Measurements from ENCODE around the gene RERG. TPM values are rescaled to one million over a fixed set of nuclear protein-coding genes. Genes with fewer than 3 reads are reported as not detected.

RERG gene
- total RNA-seq, 1 experiment from 2014 or later = not detected

GRCh38 chr12:15122344-15122743, 98.9 kb downstream of the RERG start:
- no peaks in the 10 kb centered on the region for H3K4me1 ChIP-seq (ENCODE audit: insufficient read depth, low read length, poor library complexity, severe bottlenecking)
- intact Hi-C loops (cut with micrococcal nuclease; ENCODE audit: unreplicated experiment) = no loop called here
- H3K9me3 ChIP-seq (ENCODE audit: low read depth, low read length, poor library complexity, severe bottlenecking) = no peaks in the 10 kb centered on the region
- no TSS peak for BruUV-seq (replicated peaks)
- POLR2A ChIA-PET (ENCODE audit: low non-redundant PET) = interaction anchor here (0.6 kb wide), 1 partner anchor 458 kb away, joined by 4 read pairs; no protein-coding TSS in a partner anchor
- TF ChIP-seq EZH2 (IDR thresholded peaks at IDR 0.05; ENCODE audit: borderline replicate concordance, low read depth, low read length, poor library complexity, severe bottlenecking) = no peak
- TF ChIP-seq, protein P1, sequence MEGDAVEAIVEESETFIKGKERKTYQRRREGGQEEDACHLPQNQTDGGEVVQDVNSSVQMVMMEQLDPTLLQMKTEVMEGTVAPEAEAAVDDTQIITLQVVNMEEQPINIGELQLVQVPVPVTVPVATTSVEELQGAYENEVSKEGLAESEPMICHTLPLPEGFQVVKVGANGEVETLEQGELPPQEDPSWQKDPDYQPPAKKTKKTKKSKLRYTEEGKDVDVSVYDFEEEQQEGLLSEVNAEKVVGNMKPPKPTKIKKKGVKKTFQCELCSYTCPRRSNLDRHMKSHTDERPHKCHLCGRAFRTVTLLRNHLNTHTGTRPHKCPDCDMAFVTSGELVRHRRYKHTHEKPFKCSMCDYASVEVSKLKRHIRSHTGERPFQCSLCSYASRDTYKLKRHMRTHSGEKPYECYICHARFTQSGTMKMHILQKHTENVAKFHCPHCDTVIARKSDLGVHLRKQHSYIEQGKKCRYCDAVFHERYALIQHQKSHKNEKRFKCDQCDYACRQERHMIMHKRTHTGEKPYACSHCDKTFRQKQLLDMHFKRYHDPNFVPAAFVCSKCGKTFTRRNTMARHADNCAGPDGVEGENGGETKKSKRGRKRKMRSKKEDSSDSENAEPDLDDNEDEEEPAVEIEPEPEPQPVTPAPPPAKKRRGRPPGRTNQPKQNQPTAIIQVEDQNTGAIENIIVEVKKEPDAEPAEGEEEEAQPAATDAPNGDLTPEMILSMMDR (conservative IDR thresholded peaks at IDR 0.05; ENCODE audit: low read depth, low read length) = no peak
- H3K27ac ChIP-seq (ENCODE audit: low read depth, low read length, poor library complexity, severe bottlenecking) = no peak overlapping the region
- H3K36me3 ChIP-seq (ENCODE audit: insufficient read depth, low read length, poor library complexity, severe bottlenecking) = no peaks in the 10 kb centered on the region
- no peak overlapping the region for H3K4me3 ChIP-seq (ENCODE audit: low read depth, low read length, poor library complexity, severe bottlenecking)
- no peak for DNase-seq (ENCODE audit: low spot score)
- no peaks in the 10 kb centered on the region for H3K27me3 ChIP-seq (replicated peaks; ENCODE audit: insufficient read depth, low read depth, low read length, poor library complexity)
- CTCF ChIA-PET = no interaction called here

- Histone ChIP-seq H3K4me3 (ENCODE audit: low read depth, low read length, poor library complexity, severe bottlenecking) (no peak overlapping the region), H3K4me1 (ENCODE audit: insufficient read depth, low read length, poor library complexity, severe bottlenecking) (no peaks in the 10 kb centered on the region), H3K9me3 (ENCODE audit: low read depth, low read length, poor library complexity, severe bottlenecking) (no peaks in the 10 kb centered on the region), H3K27me3 (replicated peaks; ENCODE audit: insufficient read depth, low read depth, low read length, poor library complexity) (no peaks in the 10 kb centered on the region), H3K27ac (ENCODE audit: low read depth, low read length, poor library complexity, severe bottlenecking) (no peak overlapping the region), H3K36me3 (ENCODE audit: insufficient read depth, low read length, poor library complexity, severe bottlenecking) (no peaks in the 10 kb centered on the region)
- ChIA-PET CTCF (no interaction called here), POLR2A (ENCODE audit: low non-redundant PET) (no interaction called here)
- no TSS peak for BruUV-seq (replicated peaks)
- TF ChIP-seq, protein P1 (conservative IDR thresholded peaks at IDR 0.05; ENCODE audit: low read depth, low read length) = no peak
- no peak for TF ChIP-seq EZH2 (IDR thresholded peaks at IDR 0.05; ENCODE audit: borderline replicate concordance, low read depth, low read length, poor library complexity, severe bottlenecking)
- no peak for DNase-seq (ENCODE audit: low spot score)
- intact Hi-C loops (cut with micrococcal nuclease; ENCODE audit: unreplicated experiment) = no loop called here
Measured at GRCh38 chr12:15118955-15119354, 102.3 kb downstream of the RERG start.

DNA sequence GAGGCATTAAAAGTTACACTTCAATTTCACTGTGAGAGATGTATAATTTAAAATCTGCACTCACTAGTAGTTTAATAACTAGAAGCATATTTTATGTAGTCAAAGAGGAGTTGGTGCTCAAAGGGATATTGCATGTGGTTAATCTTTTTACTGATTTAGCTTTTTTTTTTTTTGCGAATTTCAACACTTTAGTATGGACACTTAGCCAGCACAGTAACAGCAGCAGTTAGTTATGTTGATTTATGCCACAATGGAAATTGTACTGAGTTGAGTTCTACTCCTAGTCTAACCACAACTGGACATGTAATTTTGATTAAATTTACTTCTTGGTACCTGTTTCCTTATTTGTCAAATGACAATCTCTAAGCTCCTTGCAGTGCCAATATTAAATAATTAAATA, 104.2 kb downstream of the RERG start:
- no peaks in the 10 kb centered on the region for H3K4me1 ChIP-seq (ENCODE audit: insufficient read depth, low read length, poor library complexity, severe bottlenecking)
- no peaks in the 10 kb centered on the region for H3K9me3 ChIP-seq (ENCODE audit: low read depth, low read length, poor library complexity, severe bottlenecking)
- CTCF ChIA-PET = interaction anchor here (0.6 kb wide), 1 partner anchor 410 kb away, joined by 5 read pairs; no protein-coding TSS in a partner anchor
- H3K27me3 ChIP-seq (replicated peaks; ENCODE audit: insufficient read depth, low read depth, low read length, poor library complexity) = no peaks in the 10 kb centered on the region
- no peaks in the 10 kb centered on the region for H3K36me3 ChIP-seq (ENCODE audit: insufficient read depth, low read length, poor library complexity, severe bottlenecking)
- intact Hi-C loops (cut with micrococcal nuclease; ENCODE audit: unreplicated experiment) = no loop called here
- H3K4me3 ChIP-seq (ENCODE audit: low read depth, low read length, poor library complexity, severe bottlenecking) = no peak overlapping the region
- no TSS peak for BruUV-seq (replicated peaks)
- TF ChIP-seq, protein P1 (conservative IDR thresholded peaks at IDR 0.05; ENCODE audit: low read depth, low read length) = no peak
- no peak for TF ChIP-seq EZH2 (IDR thresholded peaks at IDR 0.05; ENCODE audit: borderline replicate concordance, low read depth, low read length, poor library complexity, severe bottlenecking)
- H3K27ac ChIP-seq (ENCODE audit: low read depth, low read length, poor library complexity, severe bottlenecking) = no peak overlapping the region
- POLR2A ChIA-PET (ENCODE audit: low non-redundant PET) = no interaction called here
- DNase-seq (ENCODE audit: low spot score) = no peak

All from A673 (cell line).